H9 (cell line): Measurements from ENCODE around the gene UMAD1. TPM values are rescaled to one million over a fixed set of nuclear protein-coding genes. Genes with fewer than 3 reads are reported as not detected.

Experiments
- DNase-seq: peaks from one replicate; pipeline ENCODE4 v3.0.0-alpha.2; 2017
- H2AFZ ChIP-seq: one replicate; pipeline ENCODE4 v1.6.1; 2013; ENCODE audit warnings: mild to moderate bottlenecking, low read length, control low read depth, moderate library complexity
- H2AK5ac ChIP-seq: 2 replicates; pipeline ENCODE4 v1.6.1; 2013; ENCODE audit warnings: low read length, control low read depth, mixed read lengths; ENCODE audit not compliant: insufficient read length
- H2BK120ac ChIP-seq: one replicate; pipeline ENCODE4 v1.6.1; 2013; ENCODE audit warnings: low read depth, mild to moderate bottlenecking, low read length, control low read depth, inconsistent platforms; ENCODE audit not compliant: poor library complexity, severe bottlenecking
- H2BK12ac ChIP-seq: 2 replicates; pipeline ENCODE4 v1.6.1; 2013; ENCODE audit warnings: low read length, control low read depth, mixed read lengths, low read depth; ENCODE audit not compliant: insufficient read length
- H2BK15ac ChIP-seq: 2 replicates; pipeline ENCODE4 v1.6.1; 2013; ENCODE audit warnings: low read depth, low read length, control low read depth
- H2BK20ac ChIP-seq: one replicate; pipeline ENCODE4 v1.6.1; 2013; ENCODE audit warnings: low read depth, mild to moderate bottlenecking, low read length, control low read depth, inconsistent platforms; ENCODE audit not compliant: poor library complexity, severe bottlenecking
- H2BK5ac ChIP-seq: 2 replicates; pipeline ENCODE4 v1.6.1; 2013; ENCODE audit warnings: low read length, control low read depth, mixed read lengths; ENCODE audit not compliant: insufficient read length
- H3K14ac ChIP-seq: 2 replicates; pipeline ENCODE4 v1.6.1; 2013; ENCODE audit warnings: low read length, control low read depth; ENCODE audit not compliant: insufficient read depth
- H3K18ac ChIP-seq: 2 replicates; pipeline ENCODE4 v1.6.1; 2013; ENCODE audit warnings: low read depth, mild to moderate bottlenecking, mixed read lengths, low read length, control low read depth; ENCODE audit not compliant: insufficient read length
- H3K23ac ChIP-seq: 2 replicates; pipeline ENCODE4 v1.6.1; 2013; ENCODE audit warnings: low read length, control low read depth, mixed read lengths, low read depth; ENCODE audit not compliant: insufficient read length
- H3K23me2 ChIP-seq: 2 replicates; pipeline ENCODE4 v1.6.1; 2013; ENCODE audit warnings: low read depth, mild to moderate bottlenecking, mixed read lengths, low read length, control low read depth; ENCODE audit not compliant: insufficient read length, poor library complexity, severe bottlenecking
- H3K27ac ChIP-seq: 2 replicates; pipeline ENCODE4 v1.5.1; 2013; ENCODE audit warnings: low read length, control low read depth, mixed read lengths, low read depth; ENCODE audit not compliant: insufficient read length
- H3K27me3 ChIP-seq: 2 replicates; pipeline ENCODE4 v1.6.1; 2013; ENCODE audit warnings: low read length, control low read depth, inconsistent platforms; ENCODE audit not compliant: insufficient read depth
- H3K4ac ChIP-seq: 2 replicates; pipeline ENCODE4 v1.6.1; 2013; ENCODE audit warnings: low read depth, mild to moderate bottlenecking, control low read depth, inconsistent platforms, low read length, moderate library complexity
- H3K4me1 ChIP-seq: 2 replicates; pipeline ENCODE4 v1.6.1; 2013; ENCODE audit warnings: low read length, control low read depth, inconsistent platforms; ENCODE audit not compliant: insufficient read depth
- H3K4me2 ChIP-seq: 2 replicates; pipeline ENCODE4 v1.6.1; 2013; ENCODE audit warnings: low read length, control low read depth, mixed read lengths; ENCODE audit not compliant: insufficient read length, insufficient read depth
- H3K56ac ChIP-seq: 2 replicates; pipeline ENCODE4 v1.6.1; 2013; ENCODE audit warnings: low read depth, mild to moderate bottlenecking, mixed read lengths, low read length, control low read depth; ENCODE audit not compliant: insufficient read length
- H3K79me1 ChIP-seq: 2 replicates; pipeline ENCODE4 v1.6.1; 2013; ENCODE audit warnings: low read depth, mild to moderate bottlenecking, moderate library complexity, low read length, control low read depth, inconsistent platforms; ENCODE audit not compliant: insufficient read depth, poor library complexity, severe bottlenecking
- H3K79me2 ChIP-seq: 2 replicates; pipeline ENCODE4 v1.6.1; 2013; ENCODE audit warnings: low read length, control low read depth, inconsistent platforms; ENCODE audit not compliant: insufficient read depth
- H3K9ac ChIP-seq: 2 replicates; pipeline ENCODE4 v1.6.1; 2013; ENCODE audit warnings: low read length, control low read depth, mixed read lengths; ENCODE audit not compliant: insufficient read length; ENCODE audit errors: extremely low read depth
- H3K9me3 ChIP-seq: one replicate; pipeline ENCODE4 v1.6.1; 2013; ENCODE audit warnings: low read depth, low read length, inconsistent platforms; ENCODE audit not compliant: control insufficient read depth
- H3T11ph ChIP-seq: one replicate; pipeline ENCODE4 v1.6.1; 2013; ENCODE audit warnings: mild to moderate bottlenecking, low read length, control low read depth, inconsistent platforms
- H4K20me1 ChIP-seq: one replicate; pipeline ENCODE4 v1.6.1; 2013; ENCODE audit not compliant: control insufficient read depth, insufficient read length, insufficient read depth
- H4K5ac ChIP-seq: 2 replicates; pipeline ENCODE4 v1.6.1; 2013; ENCODE audit warnings: low read depth, mild to moderate bottlenecking, mixed read lengths, low read length, control low read depth; ENCODE audit not compliant: insufficient read length
- H4K8ac ChIP-seq: replicated peaks from 2 replicates; pipeline ENCODE4 v1.6.1; 2013; ENCODE audit warnings: low read length, control low read depth, mixed read lengths, low read depth; ENCODE audit not compliant: insufficient read length
- H4K91ac ChIP-seq: 2 replicates; pipeline ENCODE4 v1.6.1; 2013; ENCODE audit warnings: low read depth, mild to moderate bottlenecking, moderate library complexity, mixed read lengths, low read length, control low read depth; ENCODE audit not compliant: insufficient read length
- H3K27ac Mint-ChIP-seq, 3 experiments: 2 replicates in 2 of 3; 3 replicates in 1 of 3; pipeline ENCODE4 v1.8.0; 2020 to 2021; ENCODE audit warnings: mixed read lengths in 3 of 3, mild to moderate bottlenecking in 1 of 3, moderate library complexity in 1 of 3
- H3K27me3 Mint-ChIP-seq: 2 replicates; pipeline ENCODE4 v1.8.0; 2021; ENCODE audit warnings: low read depth, mild to moderate bottlenecking, moderate library complexity, mixed read lengths
- H3K36me3 Mint-ChIP-seq, 3 experiments: 2 replicates in 2 of 3; 3 replicates in 1 of 3; pipeline ENCODE4 v1.8.0; 2020 to 2021; ENCODE audit warnings: low read depth in 3 of 3, mixed read lengths in 3 of 3; ENCODE audit not compliant: insufficient read depth in 1 of 3
- H3K4me1 Mint-ChIP-seq, 2 experiments: 2 replicates each; pipeline ENCODE4 v1.8.0; 2020; ENCODE audit warnings: mixed read lengths in 2 of 2
- H3K4me3 Mint-ChIP-seq, 2 experiments: 2 replicates in 1 of 2; 3 replicates in 1 of 2; pipeline ENCODE4 v1.8.0; 2020 to 2021; ENCODE audit warnings: mild to moderate bottlenecking in 2 of 2, mixed read lengths in 2 of 2, moderate library complexity in 1 of 2
- H3K9me3 Mint-ChIP-seq, 2 experiments: 2 replicates in 1 of 2; 3 replicates in 1 of 2; pipeline ENCODE4 v1.8.0; 2020; ENCODE audit warnings: mild to moderate bottlenecking in 2 of 2, mixed read lengths in 2 of 2, moderate library complexity in 1 of 2
- WGBS: extraction: QIAGEN DNeasy Blood & Tissue Kit; methylation state at CpG from one replicate; pipeline ENCODE4 v1.1.7; 2013; ENCODE audit warnings: missing lambda C conversion rate, low lambda C conversion rate, mixed read lengths; ENCODE audit not compliant: insufficient read length; ENCODE audit errors: extremely low coverage; 5-methylcytosine and 5-hydroxymethylcytosine counted together
- total RNA-seq: library from RNA; stranded (reverse); gene quantifications from 2 replicates; pipeline ENCODE4 v1.2.1, GENCODE V29; 2021
- TF ChIP-seq, protein P1 (sequence below): fragments of 200-600 bp; sonication (generic); conservative IDR thresholded peaks from 3 replicates; pipeline ENCODE4 v1.8.0; 2021; ENCODE audit warnings: antibody characterized with exemption, mild to moderate bottlenecking

UMAD1 gene
- total RNA-seq, 1 experiment from 2014 or later: 8.9 TPM

DNA sequence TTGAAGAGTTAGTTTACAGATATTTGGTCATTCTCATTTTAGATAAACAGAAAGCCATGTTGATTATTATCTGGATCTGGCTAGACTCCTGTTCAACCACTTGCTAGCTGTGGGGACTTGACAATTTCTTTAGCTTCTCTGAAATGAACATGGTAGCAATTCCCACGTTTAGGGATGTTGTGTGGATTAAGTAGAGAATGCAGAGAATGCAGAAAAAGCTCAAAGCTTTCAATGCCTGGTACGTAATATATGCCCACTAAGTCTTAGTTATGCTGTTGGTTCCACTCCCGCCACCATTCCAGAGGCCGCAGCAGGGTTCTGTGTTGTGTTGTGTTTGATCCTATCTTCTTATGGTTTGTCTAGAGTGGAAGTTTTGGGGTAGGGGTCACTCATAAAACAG, 117.0 kb downstream of the UMAD1 start:
- no peak overlapping the region for H3K9ac ChIP-seq
- H3T11ph ChIP-seq: no peak overlapping the region
- H2BK20ac ChIP-seq: no peak overlapping the region

More for the DNA sequence above, 117.0 kb downstream of the UMAD1 start:
- Histone ChIP-seq H3K18ac (no peak overlapping the region), H3K23me2 (no peaks in the 10 kb centered on the region), H3K27ac (no peak overlapping the region), H3K4me2 (no peak overlapping the region), H3K4me1 (no peaks in the 10 kb centered on the region), H4K5ac (no peak overlapping the region), H3K79me1 (no peaks in the 10 kb centered on the region), H2AFZ (no peak overlapping the region), H3K27me3 (no peaks in the 10 kb centered on the region), H4K8ac (no peak overlapping the region), H4K20me1 (no peaks in the 10 kb centered on the region), H2BK120ac (no peak overlapping the region), H3K56ac (no peak overlapping the region), H2BK15ac (no peak overlapping the region), H3K14ac (no peak overlapping the region), H3K9me3 (no peaks in the 10 kb centered on the region), H2BK12ac (no peak overlapping the region), H2AK5ac (no peak overlapping the region), H3K79me2 (no peaks in the 10 kb centered on the region), H4K91ac (no peak overlapping the region), H3K23ac (no peak overlapping the region), H3K4ac (no peak overlapping the region), H2BK5ac (no peak overlapping the region)
- no peak overlapping the region for H3K4me3 Mint-ChIP-seq
- H3K36me3 Mint-ChIP-seq: no peaks in the 10 kb centered on the region
- no peaks in the 10 kb centered on the region for H3K9me3 Mint-ChIP-seq
- TF ChIP-seq, protein P1, sequence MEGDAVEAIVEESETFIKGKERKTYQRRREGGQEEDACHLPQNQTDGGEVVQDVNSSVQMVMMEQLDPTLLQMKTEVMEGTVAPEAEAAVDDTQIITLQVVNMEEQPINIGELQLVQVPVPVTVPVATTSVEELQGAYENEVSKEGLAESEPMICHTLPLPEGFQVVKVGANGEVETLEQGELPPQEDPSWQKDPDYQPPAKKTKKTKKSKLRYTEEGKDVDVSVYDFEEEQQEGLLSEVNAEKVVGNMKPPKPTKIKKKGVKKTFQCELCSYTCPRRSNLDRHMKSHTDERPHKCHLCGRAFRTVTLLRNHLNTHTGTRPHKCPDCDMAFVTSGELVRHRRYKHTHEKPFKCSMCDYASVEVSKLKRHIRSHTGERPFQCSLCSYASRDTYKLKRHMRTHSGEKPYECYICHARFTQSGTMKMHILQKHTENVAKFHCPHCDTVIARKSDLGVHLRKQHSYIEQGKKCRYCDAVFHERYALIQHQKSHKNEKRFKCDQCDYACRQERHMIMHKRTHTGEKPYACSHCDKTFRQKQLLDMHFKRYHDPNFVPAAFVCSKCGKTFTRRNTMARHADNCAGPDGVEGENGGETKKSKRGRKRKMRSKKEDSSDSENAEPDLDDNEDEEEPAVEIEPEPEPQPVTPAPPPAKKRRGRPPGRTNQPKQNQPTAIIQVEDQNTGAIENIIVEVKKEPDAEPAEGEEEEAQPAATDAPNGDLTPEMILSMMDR: no peak
- no peak overlapping the region for H3K27ac Mint-ChIP-seq
- no peaks in the 10 kb centered on the region for H3K27me3 Mint-ChIP-seq
- H3K4me1 Mint-ChIP-seq: peaks cover 0 to 3% of the 10 kb centered on the region in 2 experiments; a peak in 3 of 4 replicates
- no CpG with 5 or more reads among the region's 4 CpGs for WGBS
- DNase-seq: no peak
